AG20443 (cell line): Measurements from ENCODE around the gene NAT9.

Experiments
- DNase-seq: peaks from one replicate; pipeline ENCODE4 v3.0.0; 2012; ENCODE audit warnings: low spot score, mixed read lengths

NAT9 gene

DNA sequence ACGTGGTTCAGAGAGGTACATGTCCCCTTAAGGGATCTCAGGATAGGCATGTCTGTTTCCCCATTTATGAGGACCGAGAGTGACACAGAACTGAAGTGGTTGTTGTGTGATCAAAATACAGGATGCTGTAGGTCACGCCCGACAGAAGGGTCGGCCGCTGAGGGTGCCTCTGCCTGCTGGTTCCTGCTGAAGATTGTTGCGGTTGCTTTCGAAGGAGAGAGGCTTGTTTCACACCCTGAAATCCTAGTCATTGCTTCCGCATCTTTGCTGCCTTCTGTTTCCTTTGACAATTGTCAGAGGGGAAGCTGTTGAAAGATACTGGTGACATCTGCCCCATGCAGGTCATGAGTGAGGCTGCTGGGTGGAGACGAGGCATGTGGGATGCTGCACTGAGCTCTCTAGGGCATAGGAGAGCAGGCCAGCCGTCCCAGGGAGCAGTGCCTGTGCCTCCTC, 3.8 kb upstream of the NAT9 start:
- no peak for DNase-seq

DNA sequence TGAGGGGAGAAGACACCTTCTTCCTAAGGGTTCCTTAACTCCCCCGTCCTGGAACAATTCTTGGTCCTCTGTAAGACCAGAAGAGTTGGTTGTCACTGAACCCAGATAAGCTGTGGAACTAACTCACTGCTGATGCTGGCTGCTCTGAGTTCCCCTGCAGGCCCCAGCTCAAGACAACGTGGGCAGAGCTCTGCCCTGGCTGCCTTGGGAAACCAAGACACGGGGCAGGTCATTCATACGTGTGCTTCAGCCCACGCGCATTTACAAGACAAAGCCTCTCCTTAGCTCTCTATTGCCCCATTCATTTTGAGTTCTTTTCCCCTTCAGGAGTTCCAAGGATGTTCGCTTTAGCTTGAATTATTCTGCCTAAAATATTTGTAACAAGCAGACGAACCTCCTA, 3.4 kb upstream of the NAT9 start:
- no peak for DNase-seq

DNA sequence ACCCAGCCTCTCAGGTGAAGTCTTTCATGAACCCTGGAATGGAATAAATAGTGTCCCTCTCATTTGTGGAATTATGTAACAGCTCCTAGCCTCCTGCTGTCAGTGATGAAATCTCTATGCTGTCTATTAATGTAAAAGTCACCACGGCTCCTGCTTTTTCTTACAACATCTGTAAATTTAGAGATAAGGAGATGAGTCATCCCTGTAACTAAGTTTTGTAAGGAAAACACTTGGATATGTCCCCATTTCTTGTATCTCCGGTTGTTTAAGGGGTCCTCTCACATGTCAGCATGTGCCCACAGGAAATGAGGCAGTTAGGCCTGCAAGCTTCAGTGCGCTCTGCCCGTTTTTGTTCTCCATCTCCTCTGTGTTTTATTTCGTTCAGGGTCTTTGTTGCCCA, 2.8 kb upstream of the NAT9 start:
- no peak for DNase-seq

DNA sequence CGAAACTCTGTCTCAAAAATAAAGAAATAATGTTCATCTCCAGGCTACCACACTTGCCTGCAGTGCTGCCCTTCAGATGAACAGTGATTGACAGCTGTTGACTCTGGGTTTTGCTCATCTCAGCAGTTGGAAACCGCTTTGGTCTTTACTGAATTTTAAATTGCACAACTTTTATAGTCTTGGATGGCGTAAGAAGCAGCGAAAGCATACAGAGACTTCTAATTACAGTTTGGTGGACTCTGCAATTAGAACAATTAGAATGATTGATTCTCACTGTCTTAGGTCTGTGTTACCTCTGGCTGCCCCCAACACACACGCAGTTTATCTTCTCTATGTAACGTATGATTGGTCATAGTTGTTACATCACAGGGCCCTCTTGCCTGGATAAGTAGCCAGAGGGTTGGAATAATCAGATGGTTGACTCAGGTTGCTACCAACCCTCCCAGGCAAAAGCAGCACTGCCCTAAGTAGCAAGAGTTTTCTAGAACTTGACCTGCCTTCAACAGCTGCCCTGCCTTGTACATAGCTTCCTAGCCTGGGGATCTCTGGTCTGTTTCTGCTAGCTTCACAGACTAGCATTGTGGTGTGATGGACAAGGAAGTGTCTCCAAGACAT, 1.9 kb upstream of the NAT9 start:
- no peak for DNase-seq

DNA sequence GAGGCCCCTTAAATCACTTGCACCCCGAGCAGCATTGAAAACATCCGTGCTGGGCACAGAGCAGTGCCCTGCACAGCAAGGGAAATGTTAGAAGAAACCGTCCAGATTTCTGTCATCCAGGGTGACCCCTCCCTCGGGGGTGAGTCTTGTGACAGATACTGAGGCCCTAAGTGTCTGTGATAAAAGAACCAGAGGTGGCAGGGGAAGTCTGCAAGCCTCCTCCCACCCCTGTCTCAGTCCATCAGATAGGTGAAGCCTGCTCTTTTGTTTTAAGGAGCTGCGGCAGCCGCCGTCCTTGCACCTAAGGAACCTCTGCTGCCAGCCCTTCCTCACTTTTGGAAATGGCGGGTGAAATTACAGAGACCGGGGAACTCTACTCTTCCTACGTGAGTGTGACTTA, 845 bp upstream of the NAT9 start:
- no peak for DNase-seq

DNA sequence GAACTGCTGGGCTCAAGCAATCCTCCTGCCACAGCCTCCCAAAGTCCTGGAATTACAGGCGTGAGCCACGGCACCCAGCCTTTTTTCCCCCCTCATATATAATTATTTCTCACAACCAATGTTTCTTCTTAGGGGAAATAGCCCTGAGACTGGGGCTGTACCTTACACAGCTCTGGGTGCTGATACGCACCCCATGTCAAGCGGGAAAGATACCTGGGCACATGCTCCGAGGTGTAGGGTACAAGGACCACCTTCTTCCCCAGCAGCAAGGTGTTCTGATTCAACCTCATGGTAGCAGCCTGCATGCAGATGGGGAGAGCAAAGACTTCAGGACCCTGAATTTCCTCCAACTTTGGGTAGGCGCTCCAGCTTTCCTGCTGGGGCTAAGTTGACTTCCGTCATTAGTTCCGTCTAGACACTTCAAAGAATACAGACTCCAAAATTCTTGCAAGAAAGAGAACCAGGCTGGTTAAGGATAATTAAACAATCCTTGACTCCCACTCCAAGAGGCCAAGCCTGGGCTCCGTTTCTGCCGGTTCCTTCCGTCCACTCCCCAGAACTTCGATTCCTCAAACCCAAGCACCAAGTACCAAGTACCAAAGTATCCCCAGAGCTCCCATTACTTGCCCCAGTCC, 619 bp downstream of the NAT9 start:
- no peak for DNase-seq

DNA sequence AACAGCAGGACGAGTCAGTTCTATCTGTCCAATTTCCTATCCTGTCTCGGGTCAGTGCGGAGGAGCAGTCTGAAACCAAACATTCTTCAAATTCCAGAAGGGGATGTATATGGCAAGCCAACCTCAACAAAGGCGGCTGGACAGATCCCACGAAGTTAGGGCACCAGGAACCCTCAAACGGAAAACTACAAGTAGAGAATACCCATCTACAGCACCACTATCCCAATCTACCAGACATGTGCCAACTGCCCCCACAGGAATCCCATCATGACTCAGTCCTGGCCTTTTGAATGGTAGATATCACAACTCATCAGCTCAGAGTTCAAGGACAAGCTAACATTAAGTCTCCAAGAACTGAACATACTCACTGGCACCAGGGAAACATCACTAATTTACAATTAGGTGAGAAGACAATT, 2.3 kb downstream of the NAT9 start:
- DNase-seq, result no peak

DNA sequence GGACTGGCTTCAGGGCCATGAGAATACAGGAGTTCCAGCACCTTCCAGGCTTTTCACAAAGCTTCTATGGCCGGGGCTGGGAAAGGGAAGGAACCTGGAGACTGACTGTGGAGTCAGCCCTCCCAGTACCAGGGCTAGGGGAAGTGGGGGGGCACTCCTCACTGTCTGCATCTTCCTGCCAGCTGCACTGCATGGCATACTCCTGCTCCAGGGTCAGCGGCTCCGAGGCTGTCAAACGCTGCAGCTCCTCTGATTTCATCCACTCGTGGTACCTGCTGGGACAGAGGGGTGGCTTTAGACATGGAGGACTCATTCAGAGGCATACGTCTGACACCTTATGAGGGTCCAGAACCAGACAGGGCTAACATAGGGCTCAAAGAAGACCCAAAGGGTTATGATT, 2.7 kb downstream of the NAT9 start:
- DNase-seq, result no peak

DNA sequence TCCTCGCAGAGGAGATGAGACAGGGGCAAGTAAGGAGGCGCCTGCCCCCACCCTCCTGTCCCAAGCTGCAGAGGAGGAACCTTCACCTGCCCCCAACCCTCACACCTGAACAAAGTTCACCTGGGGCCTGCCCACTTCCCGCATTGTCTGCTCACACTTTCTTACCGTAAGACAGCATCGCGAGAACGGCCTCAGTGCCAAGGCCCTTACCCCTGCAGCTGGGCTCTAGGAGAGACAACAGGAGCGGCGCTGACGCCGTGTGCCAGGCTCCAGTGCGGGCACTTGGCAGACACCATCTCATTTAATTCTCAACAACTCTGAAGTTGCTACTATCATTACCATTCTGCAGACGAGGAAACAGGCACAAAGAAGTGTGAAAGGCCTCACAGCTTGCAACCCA, 4.1 kb downstream of the NAT9 start:
- DNase-seq, result no peak

DNA sequence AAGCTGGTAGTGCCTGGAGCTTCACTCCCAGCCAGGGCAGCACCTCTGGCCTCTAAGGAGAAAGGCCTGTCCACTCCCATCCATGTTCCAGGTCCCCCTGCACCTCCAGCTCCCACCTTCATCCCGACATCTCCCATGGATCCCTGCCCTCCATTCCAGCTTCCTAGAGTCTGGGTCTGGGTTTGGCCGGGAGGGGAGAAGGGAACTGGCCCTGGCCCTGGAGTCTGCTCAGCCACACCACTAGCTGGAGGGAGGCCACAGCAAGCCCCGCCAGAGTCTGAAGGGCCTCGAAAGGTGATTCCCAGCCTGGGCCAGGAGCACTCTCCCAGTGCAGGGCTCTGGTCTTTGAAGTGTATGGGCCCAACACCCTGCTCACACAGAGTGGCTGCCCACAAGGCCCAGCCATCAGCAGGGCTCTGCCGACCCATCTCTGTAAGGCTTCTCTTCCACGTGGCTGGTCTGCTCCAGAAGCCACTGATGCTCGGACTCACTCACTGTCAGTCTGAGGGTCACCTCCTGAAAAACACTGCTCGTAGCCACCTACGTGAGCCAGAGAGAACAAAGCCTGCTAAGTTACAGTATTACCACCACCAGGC, 4.7 kb downstream of the NAT9 start:
- no peak for DNase-seq

DNA sequence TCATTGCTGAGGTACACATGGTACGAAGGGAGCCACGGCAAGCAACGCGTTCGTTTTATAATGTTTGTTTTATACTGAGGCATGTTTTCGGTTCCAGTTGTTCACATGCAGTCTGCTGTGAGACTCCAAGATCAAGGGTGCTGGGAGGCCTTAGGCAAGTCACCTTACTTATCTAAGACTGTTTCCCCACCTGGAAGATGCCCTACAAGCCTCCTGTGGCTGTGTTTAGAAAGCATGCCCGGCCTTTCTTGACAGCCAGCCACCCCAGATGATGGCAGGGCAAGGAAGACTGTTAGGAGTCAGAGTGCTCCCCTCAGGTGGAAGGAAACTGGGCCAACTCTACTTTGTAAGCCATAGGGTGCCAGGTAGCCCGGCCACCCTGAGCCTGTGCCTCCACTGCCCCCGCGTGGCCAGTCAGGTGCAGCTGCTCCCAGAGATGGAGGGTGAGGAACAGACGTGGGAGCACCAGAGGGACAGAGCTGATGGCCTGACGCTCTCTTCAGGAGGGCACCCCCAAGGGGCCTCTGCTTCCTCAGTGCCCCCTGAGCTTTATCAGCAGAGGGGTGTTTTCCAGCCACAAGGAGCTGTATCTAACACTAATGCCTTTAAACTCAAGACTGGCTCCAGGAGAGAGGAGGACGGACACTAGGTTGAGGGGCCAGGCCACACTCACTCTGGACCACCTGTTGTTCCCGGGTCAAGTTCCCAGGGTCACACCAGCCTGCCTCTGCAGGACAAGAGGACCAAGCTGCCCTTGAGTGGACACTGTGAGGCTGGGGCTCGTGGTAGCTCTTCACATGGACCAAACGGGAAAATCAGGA, 5.4 kb downstream of the NAT9 start:
- peak; percentile 49 for DNase-seq

DNA sequence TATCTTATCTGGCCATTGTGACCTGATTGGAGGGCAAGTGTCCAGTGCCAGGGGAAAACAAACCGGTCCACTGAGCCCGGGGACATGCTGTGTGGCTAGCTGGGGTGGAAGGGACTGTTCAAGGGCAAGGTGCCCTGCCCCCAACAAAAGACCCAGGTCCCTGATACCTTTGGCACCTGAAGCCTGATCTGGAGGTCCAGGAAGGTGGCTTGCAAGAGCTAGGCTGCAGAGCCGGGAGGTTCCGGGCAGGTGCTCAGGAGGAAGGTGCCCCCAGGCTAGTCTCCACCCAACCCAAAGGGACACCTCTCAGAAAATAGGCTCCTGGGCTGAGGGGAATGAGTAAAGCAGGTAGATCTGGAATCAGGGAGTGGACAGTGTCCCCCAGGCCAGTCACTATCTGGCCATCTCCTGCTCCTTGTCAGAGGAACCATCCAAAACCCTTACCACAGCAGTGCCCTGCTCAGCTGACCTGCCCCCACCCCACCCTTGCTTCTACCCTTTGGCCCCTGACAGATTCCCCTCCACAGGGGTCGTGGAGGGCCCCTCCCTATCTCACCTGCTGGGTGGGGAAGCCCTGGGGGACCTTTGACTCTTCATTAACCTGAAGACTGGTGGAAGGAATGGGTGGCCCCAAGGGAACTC, 6.2 kb downstream of the NAT9 start:
- no peak for DNase-seq

DNA sequence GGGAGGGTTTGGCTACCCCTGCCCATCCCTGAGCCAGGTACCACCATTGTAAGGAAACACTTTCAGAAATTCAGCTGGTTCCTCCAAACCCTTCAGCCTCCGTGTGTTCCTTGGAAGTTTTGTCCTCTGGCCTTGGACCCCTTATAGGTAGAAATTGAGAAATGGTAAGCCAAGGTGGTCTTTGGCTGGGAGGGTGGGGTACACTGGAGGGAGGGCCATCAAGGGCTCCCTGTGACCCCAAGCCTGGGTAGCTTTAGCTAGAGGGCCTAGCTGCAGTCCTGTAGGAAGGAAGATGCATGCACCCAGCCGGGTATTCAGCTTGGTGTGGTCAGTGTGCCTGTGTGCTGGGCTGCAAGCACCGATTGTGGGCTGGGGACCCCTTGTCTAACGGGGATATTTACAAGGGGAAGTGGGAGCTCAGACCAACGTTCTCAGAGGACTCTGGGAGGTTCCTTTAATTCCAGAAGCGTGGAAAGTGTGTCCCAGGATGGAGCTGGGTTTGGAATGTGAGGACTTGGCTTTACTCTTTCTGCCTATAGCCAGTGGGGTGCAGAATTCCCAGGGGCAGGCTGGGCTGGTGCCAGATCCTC, 6.8 kb downstream of the NAT9 start:
- no peak for DNase-seq

DNA sequence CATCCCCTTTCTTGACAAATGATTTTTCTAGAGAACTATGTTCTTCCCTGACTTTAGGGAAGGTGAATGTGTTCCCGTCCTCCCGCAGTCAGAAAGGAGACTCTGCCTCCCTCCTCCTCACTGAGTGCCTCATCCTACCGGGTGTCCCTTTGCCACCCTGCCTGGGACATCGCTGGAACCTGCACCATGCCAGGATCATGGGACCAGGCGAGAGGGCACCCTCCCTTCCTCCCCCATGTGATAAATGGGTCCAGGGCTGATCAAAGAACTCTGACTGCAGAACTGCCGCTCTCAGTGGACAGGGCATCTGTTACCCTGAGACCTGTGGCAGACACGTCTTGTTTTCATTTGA, 7.4 kb downstream of the NAT9 start:
- no peak for DNase-seq

DNA sequence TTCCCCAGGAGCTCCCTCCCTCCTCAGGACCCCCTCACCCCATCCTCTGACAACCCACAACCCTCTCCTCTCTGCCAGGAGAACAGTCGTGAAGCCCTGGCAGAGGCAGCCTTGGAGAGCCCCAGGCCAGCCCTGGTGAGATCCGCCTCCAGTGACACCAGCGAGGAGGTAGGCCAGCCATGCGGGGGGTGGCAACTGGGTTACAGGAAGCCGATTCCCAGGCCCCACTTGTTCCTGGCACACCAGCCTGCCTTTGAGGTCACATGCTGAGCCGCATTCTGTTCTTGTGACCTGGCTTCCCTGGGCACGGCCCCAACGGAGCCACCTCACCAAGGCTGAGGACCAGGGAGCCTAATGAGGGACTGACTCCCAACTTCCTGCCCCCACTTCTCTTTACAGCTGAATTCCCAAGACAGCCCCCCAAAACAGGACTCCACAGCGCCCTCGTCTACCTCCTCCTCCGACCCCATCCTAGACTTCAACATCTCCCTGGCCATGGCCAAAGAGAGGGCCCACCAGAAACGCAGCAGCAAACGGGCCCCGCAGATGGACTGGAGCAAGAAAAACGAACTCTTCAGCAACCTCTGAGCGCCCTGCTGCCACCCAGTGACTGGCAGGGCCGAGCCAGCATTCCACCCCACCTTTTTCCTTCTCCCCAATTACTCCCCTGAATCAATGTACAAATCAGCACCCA, 7.9 kb downstream of the NAT9 start:
- DNase-seq, result peak; percentile 90

DNA sequence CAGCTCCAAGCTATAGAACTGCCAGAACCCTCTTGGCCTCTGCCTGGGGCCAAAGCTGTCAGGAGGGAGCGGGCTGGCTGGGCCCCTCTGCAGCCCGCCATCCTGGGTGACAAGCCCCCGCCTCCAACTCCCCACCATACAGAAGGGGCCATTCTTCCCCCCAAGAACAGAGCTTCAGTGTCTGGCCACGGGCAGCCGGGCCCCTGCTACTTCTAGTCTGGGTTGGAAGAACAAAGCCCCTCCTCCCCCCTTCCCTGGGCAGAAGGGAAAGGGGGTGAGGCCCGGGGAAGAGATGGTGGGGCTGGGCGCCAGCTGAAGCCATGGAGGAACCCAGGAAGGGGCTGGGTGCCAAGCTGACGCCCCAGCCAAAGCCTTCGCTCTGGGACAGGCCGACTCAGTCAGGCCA, 9.0 kb downstream of the NAT9 start:
- DNase-seq, result no peak

DNA sequence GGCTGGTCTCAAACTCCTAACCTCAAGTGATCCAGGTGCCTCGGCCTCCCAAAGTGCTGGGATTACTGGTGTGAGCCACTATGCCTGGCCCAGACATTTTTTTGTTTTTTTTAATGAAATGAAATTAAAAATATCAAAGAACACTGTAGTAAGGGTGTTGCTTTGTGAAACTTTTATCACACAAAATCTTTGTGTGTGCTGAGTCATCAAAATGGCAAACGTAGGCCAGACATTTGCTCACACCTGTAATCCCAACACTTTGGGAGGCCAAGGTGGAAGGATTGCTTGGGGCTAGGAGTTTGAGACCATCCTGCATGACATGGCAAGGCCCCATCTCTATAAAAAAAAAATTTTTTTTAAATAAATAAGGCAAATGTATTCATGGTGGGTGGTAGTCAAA, 9.7 kb downstream of the NAT9 start:
- DNase-seq, result no peak

DNA sequence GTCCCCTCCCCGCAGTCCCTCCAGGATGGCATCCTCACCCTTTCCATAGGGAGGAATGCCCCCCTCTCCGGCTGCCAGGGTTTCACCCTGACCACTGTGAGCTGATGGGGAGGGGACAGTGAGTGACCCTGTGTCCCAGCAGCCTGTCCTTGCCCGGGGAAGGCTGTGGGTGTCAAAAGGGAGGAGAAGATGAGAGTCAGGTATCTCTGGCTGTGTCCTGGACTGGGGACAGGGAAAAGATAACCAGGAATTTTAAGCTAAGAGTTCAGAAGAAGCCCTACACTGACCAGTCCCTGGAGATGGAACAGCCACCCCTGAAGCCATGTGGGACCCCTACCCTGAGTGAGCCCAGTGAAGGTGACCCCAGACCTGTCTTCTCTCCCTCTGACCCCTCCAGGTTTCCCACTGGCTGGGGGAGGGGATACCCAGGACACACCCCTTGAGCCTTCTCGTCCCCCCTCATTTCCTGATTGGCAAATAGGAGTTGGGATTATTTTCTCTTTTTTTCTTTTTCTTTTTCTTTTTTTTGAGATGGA, 11.3 kb downstream of the NAT9 start:
- no peak for DNase-seq

DNA sequence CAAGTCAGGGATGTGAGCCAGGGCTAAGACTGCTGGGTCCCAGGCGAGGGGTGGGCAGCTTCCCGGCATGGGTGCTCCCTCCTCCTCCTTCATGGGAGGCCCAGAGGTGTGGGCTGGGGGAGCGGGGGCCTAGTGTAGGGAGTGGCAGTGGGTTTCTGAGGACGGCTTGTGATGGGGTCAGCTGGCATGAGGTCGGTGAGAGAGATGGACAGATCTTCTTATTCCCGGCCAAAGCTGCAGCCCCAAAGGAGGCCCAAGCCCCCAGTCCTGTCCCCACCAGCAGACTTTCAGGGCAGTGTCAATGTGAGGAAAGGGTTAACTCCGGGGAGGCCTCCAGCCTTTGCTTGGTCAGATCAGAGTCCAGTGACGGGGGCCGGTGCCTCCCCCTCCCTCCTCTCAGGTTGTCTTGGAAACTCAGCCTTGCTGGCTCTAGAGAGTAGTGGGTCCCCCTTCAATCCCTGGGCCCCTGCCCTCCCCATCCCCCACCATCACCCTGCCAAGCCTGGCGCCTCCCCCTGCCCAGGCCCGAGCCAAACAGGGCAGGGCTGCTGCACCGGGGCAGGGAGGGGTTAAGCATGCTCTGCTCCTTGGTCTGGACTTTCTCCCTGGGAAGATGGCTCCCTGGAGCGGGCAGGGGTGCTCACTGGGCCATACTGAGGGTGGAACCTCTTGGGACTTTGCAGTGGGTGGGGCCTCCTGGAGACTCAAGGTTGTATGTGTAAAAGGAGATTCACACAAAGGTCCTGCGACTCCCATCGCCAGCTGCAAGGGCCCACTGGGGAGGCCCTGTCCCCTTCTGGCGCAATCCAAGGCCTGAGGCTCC, 12.4 kb downstream of the NAT9 start:
- no peak for DNase-seq

DNA sequence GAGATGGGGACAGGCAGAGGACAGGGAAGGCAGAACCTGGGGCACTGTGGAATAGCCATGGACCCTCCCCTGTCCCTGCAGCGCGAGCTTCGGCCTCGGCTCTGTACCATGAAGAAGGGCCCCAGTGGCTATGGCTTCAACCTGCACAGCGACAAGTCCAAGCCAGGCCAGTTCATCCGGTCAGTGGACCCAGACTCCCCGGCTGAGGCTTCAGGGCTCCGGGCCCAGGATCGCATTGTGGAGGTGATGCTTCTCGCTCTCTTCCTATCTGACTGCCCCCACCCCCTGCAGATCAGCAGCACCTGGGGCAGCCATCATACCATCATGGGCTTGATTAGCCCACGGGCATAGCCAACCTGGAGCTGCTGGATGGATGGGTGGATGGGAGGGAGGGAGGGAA, 14.2 kb downstream of the NAT9 start:
- DNase-seq, result no peak
